ENCODE data around the gene SLC37A1.

The SLC37A1 gene

DNA sequence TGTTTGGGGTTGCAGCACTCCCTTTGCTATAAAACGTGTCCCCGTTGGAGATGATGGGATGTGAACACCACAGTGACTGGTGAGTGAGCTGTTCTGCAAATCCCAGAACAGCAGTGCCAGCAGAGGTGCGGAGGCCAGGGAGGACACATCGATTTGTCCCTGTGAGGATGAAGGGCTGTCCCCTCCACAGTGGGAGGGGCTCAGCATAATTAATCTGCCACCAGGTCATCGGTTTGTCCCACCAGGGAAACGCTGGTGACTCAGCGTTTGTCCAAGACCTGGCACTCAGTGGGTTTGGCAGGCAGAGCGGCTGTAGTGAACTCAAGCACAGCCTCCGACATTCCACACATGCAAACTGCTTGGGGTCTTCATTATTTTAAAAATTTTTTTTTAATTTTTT, 117.0 kb downstream of the SLC37A1 start:
- H3K36me3 ChIP-seq (ENCODE audit: control insufficient read depth, insufficient read depth, low read length), result no peaks in the 10 kb centered on the region
- H3K4me1 ChIP-seq, result no peaks in the 10 kb centered on the region
- H3K4me2 ChIP-seq (ENCODE audit: low read length), result no peak overlapping the region
- no peaks in the 10 kb centered on the region for H3K9me3 ChIP-seq (ENCODE audit: control insufficient read depth, low read length)
- H3K79me2 ChIP-seq, result no peaks in the 10 kb centered on the region
- no peaks in the 10 kb centered on the region for H3K27me3 ChIP-seq (ENCODE audit: control insufficient read depth, insufficient read depth, low read length)
- no peak overlapping the region for H3K4me3 ChIP-seq (ENCODE audit: low read depth, low read length)
- TF ChIP-seq, protein P1, sequence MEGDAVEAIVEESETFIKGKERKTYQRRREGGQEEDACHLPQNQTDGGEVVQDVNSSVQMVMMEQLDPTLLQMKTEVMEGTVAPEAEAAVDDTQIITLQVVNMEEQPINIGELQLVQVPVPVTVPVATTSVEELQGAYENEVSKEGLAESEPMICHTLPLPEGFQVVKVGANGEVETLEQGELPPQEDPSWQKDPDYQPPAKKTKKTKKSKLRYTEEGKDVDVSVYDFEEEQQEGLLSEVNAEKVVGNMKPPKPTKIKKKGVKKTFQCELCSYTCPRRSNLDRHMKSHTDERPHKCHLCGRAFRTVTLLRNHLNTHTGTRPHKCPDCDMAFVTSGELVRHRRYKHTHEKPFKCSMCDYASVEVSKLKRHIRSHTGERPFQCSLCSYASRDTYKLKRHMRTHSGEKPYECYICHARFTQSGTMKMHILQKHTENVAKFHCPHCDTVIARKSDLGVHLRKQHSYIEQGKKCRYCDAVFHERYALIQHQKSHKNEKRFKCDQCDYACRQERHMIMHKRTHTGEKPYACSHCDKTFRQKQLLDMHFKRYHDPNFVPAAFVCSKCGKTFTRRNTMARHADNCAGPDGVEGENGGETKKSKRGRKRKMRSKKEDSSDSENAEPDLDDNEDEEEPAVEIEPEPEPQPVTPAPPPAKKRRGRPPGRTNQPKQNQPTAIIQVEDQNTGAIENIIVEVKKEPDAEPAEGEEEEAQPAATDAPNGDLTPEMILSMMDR (IDR thresholded peaks at IDR 0.05), result no peak
- H3K9ac ChIP-seq, result no peak overlapping the region
- no peak overlapping the region for H3K27ac ChIP-seq
- no peak overlapping the region for H2AFZ ChIP-seq
